ENCODE data around the gene USP36. TPM values are rescaled to one million over a fixed set of nuclear protein-coding genes. Genes with fewer than 3 reads are reported as not detected.

The USP36 gene
- total RNA-seq, 4 donors from 2014 or later = 28.5 to 96.5 (median 63.5) TPM

DNA sequence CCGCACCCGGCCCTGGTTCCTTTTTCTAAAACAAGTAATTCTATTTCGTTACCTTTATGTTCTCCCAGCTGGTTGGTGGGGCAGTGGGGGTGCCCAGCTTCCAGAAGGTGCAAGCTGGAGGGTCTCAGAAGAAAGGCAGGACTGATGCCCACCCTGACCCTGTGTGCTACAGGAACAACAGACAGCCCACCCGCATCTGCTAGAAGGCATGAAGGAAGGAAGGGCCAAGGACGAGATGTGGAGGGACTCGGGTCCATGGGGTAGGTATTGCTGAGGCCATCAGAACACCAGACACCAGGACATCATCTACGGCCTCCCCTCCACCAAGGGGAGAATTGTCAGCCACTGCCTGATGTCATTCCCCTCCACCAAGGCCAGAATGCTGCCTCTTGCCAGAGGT lies 52.2 kb downstream of the USP36 start:
- Histone ChIP-seq H3K36me3 (no peaks in the 10 kb centered on the region), H3K4me1 (peaks cover 8 to 34% (median 16%) of the 10 kb centered on the region in 4 donors), H3K9me3 (no peaks in the 10 kb centered on the region), H3K4me3 (no peak overlapping the region), H3K27ac (no peak overlapping the region), H3K27me3 (no peaks in the 10 kb centered on the region)
- in situ Hi-C loops (cut with MboI; ENCODE audit: low pct_ligation_motif_present in 1 of 4, low pct_unique_long_range_greater_than_20kb in 1 of 4, low sequenced_read_pairs in 3 of 4) = no loop called here
- TF ChIP-seq, protein P1, sequence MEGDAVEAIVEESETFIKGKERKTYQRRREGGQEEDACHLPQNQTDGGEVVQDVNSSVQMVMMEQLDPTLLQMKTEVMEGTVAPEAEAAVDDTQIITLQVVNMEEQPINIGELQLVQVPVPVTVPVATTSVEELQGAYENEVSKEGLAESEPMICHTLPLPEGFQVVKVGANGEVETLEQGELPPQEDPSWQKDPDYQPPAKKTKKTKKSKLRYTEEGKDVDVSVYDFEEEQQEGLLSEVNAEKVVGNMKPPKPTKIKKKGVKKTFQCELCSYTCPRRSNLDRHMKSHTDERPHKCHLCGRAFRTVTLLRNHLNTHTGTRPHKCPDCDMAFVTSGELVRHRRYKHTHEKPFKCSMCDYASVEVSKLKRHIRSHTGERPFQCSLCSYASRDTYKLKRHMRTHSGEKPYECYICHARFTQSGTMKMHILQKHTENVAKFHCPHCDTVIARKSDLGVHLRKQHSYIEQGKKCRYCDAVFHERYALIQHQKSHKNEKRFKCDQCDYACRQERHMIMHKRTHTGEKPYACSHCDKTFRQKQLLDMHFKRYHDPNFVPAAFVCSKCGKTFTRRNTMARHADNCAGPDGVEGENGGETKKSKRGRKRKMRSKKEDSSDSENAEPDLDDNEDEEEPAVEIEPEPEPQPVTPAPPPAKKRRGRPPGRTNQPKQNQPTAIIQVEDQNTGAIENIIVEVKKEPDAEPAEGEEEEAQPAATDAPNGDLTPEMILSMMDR (IDR thresholded peaks at IDR 0.05) = no peak
- TF ChIP-seq EP300 (IDR thresholded peaks at IDR 0.05; ENCODE audit: low read depth) = no peak
- TF ChIP-seq POLR2A (IDR thresholded peaks at IDR 0.05) = no peak
- no peak for TF ChIP-seq POLR2AphosphoS5 (IDR thresholded peaks at IDR 0.05)
- intact Hi-C loops (cut with DNase I; ENCODE audit: low total_unique reads) = no loop called here
- DNase-seq = no peak
- WGBS, 2 donors (ENCODE audit: low coverage in 1 of 2) = 85 to 98% methylated on average over 3 to 7 of the region's 7 CpGs

DNA sequence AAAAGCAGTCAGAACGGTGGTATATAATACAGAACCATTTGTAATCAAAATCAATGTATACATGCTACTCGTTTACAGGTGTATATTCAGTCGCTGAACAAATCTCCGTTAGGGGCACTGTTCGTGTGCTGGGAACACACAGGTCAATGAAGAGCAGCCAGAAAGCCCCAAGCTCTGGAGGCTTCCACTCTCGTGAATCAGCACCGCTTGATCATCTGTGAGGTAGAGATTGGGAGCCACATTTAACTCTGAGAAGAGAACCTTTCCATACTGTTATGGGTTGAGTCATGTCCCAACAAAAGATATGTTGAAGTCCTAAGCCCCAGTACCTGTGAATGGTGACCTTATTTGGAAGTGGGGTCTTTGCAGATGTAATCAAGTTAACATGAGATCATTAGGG lies 53.2 kb downstream of the USP36 start:
- Histone ChIP-seq H3K27ac (no peak overlapping the region), H3K4me3 (no peak overlapping the region), H3K4me1 (peaks cover 11 to 43% (median 22%) of the 10 kb centered on the region in 4 donors), H3K9me3 (no peaks in the 10 kb centered on the region), H3K36me3 (no peaks in the 10 kb centered on the region), H3K27me3 (no peaks in the 10 kb centered on the region)
- 86% methylated on average over 7 of the region's 7 CpGs; no CpG with 5 or more reads in 1 of the 2 donors for WGBS, 2 donors (ENCODE audit: low coverage in 1 of 2)
- DNase-seq = no peak
- in situ Hi-C loops (cut with MboI; ENCODE audit: low pct_ligation_motif_present in 1 of 4, low pct_unique_long_range_greater_than_20kb in 1 of 4, low sequenced_read_pairs in 3 of 4) (no loop called here), intact Hi-C loops (cut with DNase I; ENCODE audit: low total_unique reads) (no loop called here)
- TF ChIP-seq POLR2AphosphoS5 (IDR thresholded peaks at IDR 0.05) = no peak
- no peak for TF ChIP-seq POLR2A (IDR thresholded peaks at IDR 0.05)
- TF ChIP-seq, protein P1 (IDR thresholded peaks at IDR 0.05) = no peak
- TF ChIP-seq EP300 (IDR thresholded peaks at IDR 0.05; ENCODE audit: low read depth) = no peak

DNA sequence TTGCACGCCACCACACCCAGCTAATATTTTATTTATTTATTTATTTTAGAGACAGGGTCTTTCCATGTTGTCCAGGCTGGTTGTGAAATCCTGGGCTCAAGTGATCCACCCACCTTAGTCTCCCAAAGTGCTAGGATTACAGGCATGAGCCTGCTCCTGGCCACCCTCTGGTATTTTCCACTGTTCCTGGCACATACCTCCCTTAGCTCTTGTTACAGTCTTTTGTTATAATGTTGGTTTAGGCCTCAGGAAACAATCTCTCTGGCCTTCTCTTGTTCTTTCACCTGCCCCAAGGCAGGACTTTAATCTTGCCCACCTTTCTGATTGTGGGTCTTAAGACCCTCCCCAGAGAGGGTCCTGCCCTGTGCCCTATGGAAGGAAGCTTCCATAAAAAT lies 55.0 kb downstream of the USP36 start:
- 95 to 100% methylated on average over 1 of the region's 1 CpG for WGBS, 2 donors (ENCODE audit: low coverage in 1 of 2)
- no peak overlapping the region for H3K27ac ChIP-seq
- no peak for DNase-seq
- in situ Hi-C loops (cut with MboI; ENCODE audit: low pct_ligation_motif_present in 1 of 4, low pct_unique_long_range_greater_than_20kb in 1 of 4, low sequenced_read_pairs in 3 of 4) = no loop called here
- TF ChIP-seq POLR2A (IDR thresholded peaks at IDR 0.05) (no peak), EP300 (IDR thresholded peaks at IDR 0.05; ENCODE audit: low read depth) (no peak), POLR2AphosphoS5 (IDR thresholded peaks at IDR 0.05) (no peak)
- TF ChIP-seq, protein P1 (IDR thresholded peaks at IDR 0.05) = no peak
- no peaks in the 10 kb centered on the region for H3K9me3 ChIP-seq
- H3K36me3 ChIP-seq = no peaks in the 10 kb centered on the region
- intact Hi-C loops (cut with DNase I; ENCODE audit: low total_unique reads) = no loop called here
- H3K4me1 ChIP-seq = peaks cover 11 to 38% (median 28%) of the 10 kb centered on the region in 4 donors
- no peak overlapping the region for H3K4me3 ChIP-seq
- no peaks in the 10 kb centered on the region for H3K27me3 ChIP-seq

DNA sequence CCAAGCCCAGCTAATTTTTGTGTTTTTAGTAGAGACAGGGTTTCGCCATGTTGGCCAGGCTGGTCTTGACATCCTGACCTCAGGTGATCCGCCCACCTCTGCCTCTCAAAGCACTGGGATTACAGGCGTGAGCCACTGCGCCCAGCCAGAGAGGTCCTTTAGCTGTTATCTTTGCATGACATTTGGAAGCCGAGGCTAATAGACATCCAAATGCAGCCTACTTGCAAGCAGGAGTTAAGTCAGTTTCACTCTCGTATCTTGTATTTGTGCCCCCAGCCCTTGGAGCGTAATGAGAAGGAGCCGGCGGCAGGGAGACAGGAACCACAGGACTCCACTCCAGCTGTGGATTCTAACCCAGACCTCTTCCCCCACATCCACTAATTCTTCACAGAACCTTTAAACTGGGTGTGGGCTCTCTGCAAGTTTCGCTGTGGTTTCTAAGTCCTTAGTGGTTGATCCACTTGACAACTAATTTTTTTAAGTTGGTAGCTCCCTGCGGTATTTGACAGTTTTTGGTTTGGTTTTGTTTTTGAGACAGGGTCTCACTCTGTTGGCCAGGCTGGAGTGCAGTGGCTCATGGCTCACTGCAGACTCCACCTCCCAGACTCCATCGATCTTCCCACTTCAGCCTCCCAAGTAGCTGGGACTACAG lies 55.5 kb downstream of the USP36 start:
- TF ChIP-seq EP300 (IDR thresholded peaks at IDR 0.05; ENCODE audit: low read depth) (no peak), POLR2A (IDR thresholded peaks at IDR 0.05) (no peak), POLR2AphosphoS5 (IDR thresholded peaks at IDR 0.05) (no peak)
- TF ChIP-seq, protein P1 (IDR thresholded peaks at IDR 0.05) = no peak
- WGBS, 2 donors (ENCODE audit: low coverage in 1 of 2) = 80 to 93% methylated on average over 4 to 12 of the region's 12 CpGs
- H3K4me1 ChIP-seq = peaks cover 11 to 39% (median 29%) of the 10 kb centered on the region in 4 donors
- H3K27ac ChIP-seq = no peak overlapping the region
- H3K4me3 ChIP-seq = no peak overlapping the region
- H3K9me3 ChIP-seq = no peaks in the 10 kb centered on the region
- in situ Hi-C loops (cut with MboI; ENCODE audit: low pct_ligation_motif_present in 1 of 4, low pct_unique_long_range_greater_than_20kb in 1 of 4, low sequenced_read_pairs in 3 of 4) = no loop called here
- intact Hi-C loops (cut with DNase I; ENCODE audit: low total_unique reads) = no loop called here
- no peaks in the 10 kb centered on the region for H3K36me3 ChIP-seq
- H3K27me3 ChIP-seq = no peaks in the 10 kb centered on the region
- no peak for DNase-seq
